HepG2 (cell line): ENCODE results near the gene HSD3B7. TPM values are rescaled to one million over a fixed set of nuclear protein-coding genes. Genes with fewer than 3 reads are reported as not detected.

Experiments
- CEBPG ChIP-seq: IDR thresholded peaks from 2 replicates; pipeline ENCODE4 v1.6.1; 2016
- DNMT3B ChIP-seq: conservative IDR thresholded peaks from 2 replicates; pipeline ENCODE4 v1.6.1; 2016; ENCODE audit warnings: missing biosample characterization, control low read depth
- EEA1 ChIP-seq: sonication (generic); formaldehyde crosslinking; IDR thresholded peaks from 2 replicates; pipeline ENCODE4 v1.5.1; 2020; ENCODE audit warnings: mild to moderate bottlenecking, missing genetic modification reagents, borderline replicate concordance
- EP300 ChIP-seq, 3 experiments: sonication (generic) in 1 of 3; formaldehyde crosslinking in 1 of 3; IDR thresholded peaks; 2 replicates each; pipeline versions ENCODE4 v1.5.1 to v1.6.1; 2011 to 2020; ENCODE audit warnings: low read depth in 2 of 3, low read length in 2 of 3, borderline replicate concordance in 1 of 3, improper control_type of control experiment in 1 of 3, mild to moderate bottlenecking in 1 of 3, missing genetic modification reagents in 1 of 3, moderate library complexity in 1 of 3
- ETV6 ChIP-seq: sonication (generic); formaldehyde crosslinking; conservative IDR thresholded peaks from 2 replicates; pipeline ENCODE4 v1.4.0; 2020; ENCODE audit warnings: missing genetic modification reagents
- GPN1 ChIP-seq: sonication (generic); formaldehyde crosslinking; IDR thresholded peaks from 2 replicates; pipeline ENCODE4 v1.5.1; 2020; ENCODE audit warnings: missing genetic modification reagents, borderline replicate concordance
- HNF4A ChIP-seq: sonication (generic); formaldehyde crosslinking; IDR thresholded peaks from 2 replicates; pipeline ENCODE4 v1.4.0; 2020; ENCODE audit warnings: missing genetic modification reagents
- KDM5A ChIP-seq: fragments of 200-600 bp; sonication (generic); IDR thresholded peaks from 2 replicates; pipeline ENCODE4 v1.7.0; 2018; ENCODE audit warnings: antibody characterized with exemption, mild to moderate bottlenecking, low read length, borderline replicate concordance
- MED8 ChIP-seq: sonication (generic); formaldehyde crosslinking; IDR thresholded peaks from 2 replicates; pipeline ENCODE4 v1.8.1; 2023; ENCODE audit warnings: mild to moderate bottlenecking, missing genetic modification reagents; ENCODE audit not compliant: insufficient replicate concordance
- NFIC ChIP-seq: IDR thresholded peaks from 2 replicates; pipeline ENCODE4 v1.6.1; 2012; ENCODE audit warnings: mild to moderate bottlenecking, low read length, inconsistent platforms
- NR2F6 ChIP-seq, 2 experiments: IDR thresholded peaks; 2 replicates each; pipeline ENCODE4 v1.6.1; 2016; ENCODE audit warnings: antibody characterized with exemption in 1 of 2, mild to moderate bottlenecking in 1 of 2
- PCBP2 ChIP-seq: fragments of 200-400 bp; formaldehyde crosslinking; optimal IDR thresholded peaks from 2 replicates; pipeline ENCODE3; 2018; ENCODE audit warnings: low read length, low read depth; ENCODE audit not compliant: poor library complexity, severe bottlenecking
- PRPF4 ChIP-seq: fragments of 200-400 bp; formaldehyde crosslinking; IDR thresholded peaks from 2 replicates; pipeline ENCODE4 v1.6.1; 2016; ENCODE audit warnings: low read length, low read depth; ENCODE audit not compliant: poor library complexity, severe bottlenecking
- PTBP1 ChIP-seq: fragments of 200-400 bp; formaldehyde crosslinking; IDR thresholded peaks from 2 replicates; pipeline ENCODE4 v1.6.1; 2018; ENCODE audit warnings: low read length, low read depth; ENCODE audit not compliant: poor library complexity, severe bottlenecking
- REPIN1 ChIP-seq: sonication (generic); formaldehyde crosslinking; IDR thresholded peaks from 2 replicates; pipeline ENCODE4 v1.8.0; 2022; ENCODE audit warnings: missing genetic modification reagents, low read depth, mild to moderate bottlenecking, borderline replicate concordance
- SATB2 ChIP-seq: sonication (generic); formaldehyde crosslinking; IDR thresholded peaks from 2 replicates; pipeline ENCODE4 v1.5.0; 2020; ENCODE audit warnings: missing genetic modification reagents
- SIN3B ChIP-seq: fragments of 150-350 bp; IDR thresholded peaks from 2 replicates; pipeline ENCODE4 v1.6.1; 2014; ENCODE audit warnings: low read length
- ZIK1 ChIP-seq: sonication (generic); formaldehyde crosslinking; IDR thresholded peaks from 2 replicates; pipeline ENCODE4 v1.5.0; 2020; ENCODE audit warnings: mild to moderate bottlenecking, low read depth, missing genetic modification reagents, borderline replicate concordance
- ZNF24 ChIP-seq: fragments of 450-650 bp; IDR thresholded peaks from 2 replicates; pipeline ENCODE4 v1.6.1; 2017; ENCODE audit warnings: antibody characterized with exemption, mild to moderate bottlenecking
- ZNF629 ChIP-seq: sonication (generic); formaldehyde crosslinking; conservative IDR thresholded peaks from 2 replicates; pipeline ENCODE4 v1.5.0; 2020; ENCODE audit warnings: missing genetic modification reagents
- ZNF644 ChIP-seq: IDR thresholded peaks from 2 replicates; pipeline ENCODE4 v1.6.1; 2016; ENCODE audit warnings: low read depth
- ZNF773 ChIP-seq: sonication (generic); formaldehyde crosslinking; IDR thresholded peaks from 2 replicates; pipeline ENCODE4 v1.4.0; 2020; ENCODE audit warnings: missing genetic modification reagents, borderline replicate concordance
- ZNF788 ChIP-seq: sonication (generic); formaldehyde crosslinking; IDR thresholded peaks from 2 replicates; pipeline ENCODE4 v1.5.0; 2020; ENCODE audit warnings: mild to moderate bottlenecking, missing genetic modification reagents, borderline replicate concordance
- ZSCAN29 ChIP-seq: sonication (generic); formaldehyde crosslinking; conservative IDR thresholded peaks from 2 replicates; pipeline ENCODE4 v1.4.0; 2020; ENCODE audit warnings: mild to moderate bottlenecking, missing genetic modification reagents
- polyA plus RNA-seq, 8 experiments: library from polyadenylated mRNA; depleted of rRNA in 3 of 8; stranded (reverse) in 7 of 8; unstranded in 1 of 8; fragments of >200 nt; fragmentation: Illumina TruSeq in 4 of 8; extraction: Trizol in 4 of 8; gene quantifications; 2 replicates each; pipeline versions ENCODE4 v1.2.1 to v1.2.3, GENCODE V29; 2011 to 2016; ENCODE audit warnings: low read depth in 4 of 8, missing spikeins in 1 of 8, mixed read lengths in 1 of 8; ENCODE audit not compliant: insufficient read depth in 1 of 8
- total RNA-seq, 5 experiments: library from RNA; depleted of rRNA; stranded (reverse); fragments of >200 nt; fragmentation: Illumina TruSeq; extraction: Trizol; gene quantifications; 2 replicates each; pipeline ENCODE4 v1.2.3, GENCODE V29; 2016; ENCODE audit warnings: low read depth in 1 of 5
- TF ChIP-seq, protein P1 (sequence below): sonication (generic); formaldehyde crosslinking; IDR thresholded peaks from 2 replicates; pipeline ENCODE4 v1.5.0; 2020; ENCODE audit warnings: mild to moderate bottlenecking, missing genetic modification reagents
- TF ChIP-seq, protein P2 (sequence below): sonication (generic); formaldehyde crosslinking; IDR thresholded peaks from 2 replicates; pipeline ENCODE4 v1.8.0; 2022; ENCODE audit warnings: missing genetic modification reagents, mild to moderate bottlenecking, borderline replicate concordance
- TF ChIP-seq, protein P3 (sequence below): sonication (generic); formaldehyde crosslinking; IDR thresholded peaks from 2 replicates; pipeline ENCODE4 v1.8.1; 2023; ENCODE audit warnings: mild to moderate bottlenecking, missing genetic modification reagents, borderline replicate concordance

The HSD3B7 gene
- total and polyA plus RNA-seq, 2 of the 13 experiments (the other 11 are each of a cell fraction or from before 2014, with no cell fraction given) = 32.9 to 69.7 TPM

- TF ChIP-seq ZNF788 (CRISPR knock-in tag) (no peak), ZNF773 (CRISPR knock-in tag) (no peak), SIN3B (no peak), EEA1 (CRISPR knock-in tag) (no peak), DNMT3B (CRISPR knock-in tag) (no peak), REPIN1 (no peak), ZIK1 (CRISPR knock-in tag) (no peak), PTBP1 (no peak), PCBP2 (no peak), NR2F6 (IDR thresholded peaks at IDR 0.05) (no peak), NR2F6 (CRISPR knock-in tag; IDR thresholded peaks at IDR 0.05) (no peak), HNF4A (CRISPR knock-in tag) (peak; percentile 15; the same call in 1 of the 2 replicates), SATB2 (no peak), ZNF629 (CRISPR knock-in tag) (no peak), NFIC (0 out of 2 replicates have a peak, but pooled peaks have one; percentile 22), CEBPG (CRISPR knock-in tag) (no peak; the same call in 1 of the 2 replicates), GPN1 (CRISPR knock-in tag) (no peak), ZNF644 (no peak), ZNF24 (no peak), KDM5A (no peak), MED8 (CRISPR knock-in tag) (no peak), ETV6 (CRISPR knock-in tag) (no peak), ZSCAN29 (no peak), PRPF4 (no peak), EP300 (IDR thresholded peaks at IDR 0.05; ENCODE audit: low read depth in 2 of 2, low read length in 2 of 2) (peak in 1 of 2 experiments; percentile 65; a peak in 1 of 4 replicates), EP300 (CRISPR knock-in tag; IDR thresholded peaks at IDR 0.05; ENCODE audit: borderline replicate concordance) (no peak)
- TF ChIP-seq, protein P1, sequence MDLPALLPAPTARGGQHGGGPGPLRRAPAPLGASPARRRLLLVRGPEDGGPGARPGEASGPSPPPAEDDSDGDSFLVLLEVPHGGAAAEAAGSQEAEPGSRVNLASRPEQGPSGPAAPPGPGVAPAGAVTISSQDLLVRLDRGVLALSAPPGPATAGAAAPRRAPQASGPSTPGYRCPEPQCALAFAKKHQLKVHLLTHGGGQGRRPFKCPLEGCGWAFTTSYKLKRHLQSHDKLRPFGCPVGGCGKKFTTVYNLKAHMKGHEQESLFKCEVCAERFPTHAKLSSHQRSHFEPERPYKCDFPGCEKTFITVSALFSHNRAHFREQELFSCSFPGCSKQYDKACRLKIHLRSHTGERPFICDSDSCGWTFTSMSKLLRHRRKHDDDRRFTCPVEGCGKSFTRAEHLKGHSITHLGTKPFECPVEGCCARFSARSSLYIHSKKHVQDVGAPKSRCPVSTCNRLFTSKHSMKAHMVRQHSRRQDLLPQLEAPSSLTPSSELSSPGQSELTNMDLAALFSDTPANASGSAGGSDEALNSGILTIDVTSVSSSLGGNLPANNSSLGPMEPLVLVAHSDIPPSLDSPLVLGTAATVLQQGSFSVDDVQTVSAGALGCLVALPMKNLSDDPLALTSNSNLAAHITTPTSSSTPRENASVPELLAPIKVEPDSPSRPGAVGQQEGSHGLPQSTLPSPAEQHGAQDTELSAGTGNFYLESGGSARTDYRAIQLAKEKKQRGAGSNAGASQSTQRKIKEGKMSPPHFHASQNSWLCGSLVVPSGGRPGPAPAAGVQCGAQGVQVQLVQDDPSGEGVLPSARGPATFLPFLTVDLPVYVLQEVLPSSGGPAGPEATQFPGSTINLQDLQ (CRISPR knock-in tag) = no peak
- TF ChIP-seq, protein P2, sequence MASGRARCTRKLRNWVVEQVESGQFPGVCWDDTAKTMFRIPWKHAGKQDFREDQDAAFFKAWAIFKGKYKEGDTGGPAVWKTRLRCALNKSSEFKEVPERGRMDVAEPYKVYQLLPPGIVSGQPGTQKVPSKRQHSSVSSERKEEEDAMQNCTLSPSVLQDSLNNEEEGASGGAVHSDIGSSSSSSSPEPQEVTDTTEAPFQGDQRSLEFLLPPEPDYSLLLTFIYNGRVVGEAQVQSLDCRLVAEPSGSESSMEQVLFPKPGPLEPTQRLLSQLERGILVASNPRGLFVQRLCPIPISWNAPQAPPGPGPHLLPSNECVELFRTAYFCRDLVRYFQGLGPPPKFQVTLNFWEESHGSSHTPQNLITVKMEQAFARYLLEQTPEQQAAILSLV (CRISPR knock-in tag) = no peak
- TF ChIP-seq, protein P3, sequence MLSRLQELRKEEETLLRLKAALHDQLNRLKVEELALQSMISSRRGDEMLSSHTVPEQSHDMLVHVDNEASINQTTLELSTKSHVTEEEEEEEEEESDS = no peak
These were observed 38.7 kb downstream of the HSD3B7 start (continued) for GRCh38 chr16:31023627-31024226.
